HG03139 (cell line): ENCODE measurements around the gene PALD1.
A peak's percentile ranks its signal among the peaks of the same experiment; 100 is the strongest.

ENCODE experiments used
- ATAC-seq: cut with Tn5 transposase; IDR thresholded peaks from one replicate; pipeline ENCODE4 v1.9.1; 2021; ENCODE audit not compliant: unreplicated experiment

The PALD1 gene

GRCh38 chr10:70552586-70552985, 74.0 kb downstream of the PALD1 start:
- ATAC-seq, result no peak

GRCh38 chr10:70555371-70555770, 76.8 kb downstream of the PALD1 start:
- no peak for ATAC-seq

GRCh38 chr10:70557086-70557845, 78.7 kb downstream of the PALD1 start:
- ATAC-seq, result no peak

- no peak for ATAC-seq
Measured at GRCh38 chr10:70557876-70558275, 79.3 kb downstream of the PALD1 start.

- ATAC-seq, result no peak
Measured at GRCh38 chr10:70558295-70558694, 79.7 kb downstream of the PALD1 start.

GRCh38 chr10:70558871-70559810, 80.6 kb downstream of the PALD1 start:
- peak; percentile 67 for ATAC-seq

GRCh38 chr10:70559861-70560260, 81.3 kb downstream of the PALD1 start:
- no peak for ATAC-seq

GRCh38 chr10:70560511-70560941, 82.0 kb downstream of the PALD1 start:
- ATAC-seq, result no peak

GRCh38 chr10:70561070-70561469, 82.5 kb downstream of the PALD1 start:
- no peak for ATAC-seq

- no peak for ATAC-seq
Measured at GRCh38 chr10:70561558-70561957, 83.0 kb downstream of the PALD1 start.

GRCh38 chr10:70562036-70562755, 83.6 kb downstream of the PALD1 start:
- ATAC-seq, result no peak

GRCh38 chr10:70563230-70563629, 84.7 kb downstream of the PALD1 start:
- ATAC-seq, result no peak

GRCh38 chr10:70564113-70564725, 85.7 kb downstream of the PALD1 start:
- no peak for ATAC-seq

GRCh38 chr10:70564901-70565351, 86.4 kb downstream of the PALD1 start:
- no peak for ATAC-seq

- ATAC-seq, result no peak
Measured at GRCh38 chr10:70565556-70566514, 87.3 kb downstream of the PALD1 start.

- no peak for ATAC-seq
Measured at GRCh38 chr10:70566515-70567290, 88.1 kb downstream of the PALD1 start.

GRCh38 chr10:70567603-70568002, 89.0 kb downstream of the PALD1 start:
- no peak for ATAC-seq

GRCh38 chr10:70568113-70568512, 89.5 kb downstream of the PALD1 start:
- ATAC-seq, result no peak
